ENCODE data around the gene MGME1.

GRCh38 chr20:17941826-17942196, 27.0 kb upstream of the MGME1 start:
- TF ChIP-seq YY1 (IDR thresholded peaks at IDR 0.05; ENCODE audit: insufficient read depth, insufficient read length) (no peak), ZNF274 (IDR thresholded peaks at IDR 0.05; ENCODE audit: low read depth, low read length) (no peak), SUZ12 (IDR thresholded peaks at IDR 0.05; ENCODE audit: extremely low read depth, insufficient read depth, insufficient read length) (no peak)

Data from NT2/D1 (cell line).